OCI-LY3 (cell line): Measurements from ENCODE around the gene AZGP1.

Experiments used
- CTCF ChIP-seq: fragments of 200-600, 300-600 bp; sonication (generic); IDR thresholded peaks from 2 replicates; pipeline ENCODE4 v1.5.1; 2014; ENCODE audit warnings: antibody characterized with exemption, low read length, low read depth
- EZH2phosphoT487 ChIP-seq: fragments of 200-600 bp; shearing (Covaris generic); IDR thresholded peaks from 2 replicates; pipeline ENCODE4 v1.6.1; 2018; ENCODE audit warnings: antibody characterized with exemption, mixed run types, low read depth

GRCh38 chr7:100017875-100018274, 42.0 kb upstream of the AZGP1 start:
- TF ChIP-seq CTCF (no peak), EZH2phosphoT487 (no peak)
